Smooth muscle cell (in vitro differentiated cells): ENCODE measurements around the gene TMEM63C. TPM values are rescaled to one million over a fixed set of nuclear protein-coding genes. Genes with fewer than 3 reads are reported as not detected.
"Not testable (repeated sequence)": the region's sequence is repeated elsewhere in the genome, so short reads cannot be mapped to it uniquely, and the experiment has no call there.

Experiments used
- DNase-seq: peaks from one replicate; lab custom pipeline; 2025; ENCODE audit not compliant: unreplicated experiment; lab: John Stamatoyannopoulos, UW
- H2AFZ ChIP-seq: fragments of 200-600 bp; sonication (generic); 2 replicates; pipeline ENCODE4 v1.6.0; 2016; ENCODE audit warnings: antibody characterized with exemption, low read depth, mild to moderate bottlenecking
- H3F3A ChIP-seq: fragments of 200-600 bp; sonication (generic); 2 replicates; pipeline ENCODE4 v1.6.0; 2017; ENCODE audit warnings: antibody characterized with exemption, low read depth
- H3K27ac ChIP-seq: fragments of 200-600 bp; sonication (generic); 2 replicates; pipeline ENCODE4 v1.5.1; 2016; ENCODE audit warnings: low read depth, mild to moderate bottlenecking
- H3K27me3 ChIP-seq: fragments of 200-600 bp; sonication (generic); 2 replicates; pipeline ENCODE4 v1.6.1; 2016; ENCODE audit warnings: low read depth, mild to moderate bottlenecking
- H3K36me3 ChIP-seq: fragments of 200-600 bp; sonication (generic); 2 replicates; pipeline ENCODE4 v1.5.1; 2016; ENCODE audit warnings: low read depth
- H3K4me1 ChIP-seq: fragments of 200-600 bp; sonication (generic); 2 replicates; pipeline ENCODE4 v1.5.1; 2016; ENCODE audit warnings: low read depth
- H3K4me2 ChIP-seq: fragments of 200-600 bp; sonication (generic); 2 replicates; pipeline ENCODE4 v1.6.0; 2016; ENCODE audit warnings: mild to moderate bottlenecking
- H3K4me3 ChIP-seq: fragments of 200-600 bp; sonication (generic); 2 replicates; pipeline ENCODE4 v1.5.1; 2016; ENCODE audit warnings: mild to moderate bottlenecking
- H3K79me2 ChIP-seq: fragments of 200-600 bp; sonication (generic); 2 replicates; pipeline ENCODE4 v1.6.0; 2016; ENCODE audit warnings: low read depth, mild to moderate bottlenecking
- H3K9ac ChIP-seq: fragments of 200-600 bp; sonication (generic); 2 replicates; pipeline ENCODE4 v1.6.0; 2016; ENCODE audit warnings: low read depth
- H3K9me3 ChIP-seq: fragments of 200-600 bp; sonication (generic); replicated peaks from 2 replicates; pipeline ENCODE4 v1.5.1; 2016; ENCODE audit warnings: low read depth
- H4K20me1 ChIP-seq: fragments of 200-600 bp; sonication (generic); 2 replicates; pipeline ENCODE4 v1.6.0; 2016; ENCODE audit warnings: low read depth
- CTCF ChIP-seq: fragments of 200-600 bp; sonication (generic); IDR thresholded peaks from 2 replicates; pipeline ENCODE4 v1.5.1; 2017; ENCODE audit warnings: borderline replicate concordance, mild to moderate bottlenecking, antibody characterized with exemption; ENCODE audit not compliant: insufficient read depth, poor library complexity, severe bottlenecking
- whole genome bisulfite sequencing: methylation state at CpG from one replicate; pipeline ENCODE4 v1.1.7; 2016; ENCODE audit warnings: low lambda C conversion rate; 5-methylcytosine and 5-hydroxymethylcytosine counted together
- polyA plus RNA-seq: library from polyadenylated mRNA; unstranded; fragments of >200 nt; fragmentation: Nextera tagmentation; extraction: Ambion mirVana; gene quantifications from 2 replicates; pipeline ENCODE4 v1.2.1, GENCODE V29; 2016
- total RNA-seq: library from RNA; depleted of rRNA; stranded (reverse); fragments of >200 nt; gene quantifications from 2 replicates; pipeline ENCODE4 v1.2.3, GENCODE V29; 2014

TMEM63C gene
- total and polyA plus RNA-seq, 2 experiments from 2014 or later = 4.3 to 7.7 TPM

- Histone ChIP-seq H3K36me3 (no peaks in the 10 kb centered on the region), H3K4me1 (no peaks in the 10 kb centered on the region), H3K27me3 (no peaks in the 10 kb centered on the region), H3K79me2 (no peaks in the 10 kb centered on the region), H3K27ac (no peak overlapping the region), H2AFZ (no peak overlapping the region), H3K9ac (no peak overlapping the region), H3K9me3 (no peaks in the 10 kb centered on the region), H3K4me3 (no peak overlapping the region), H3F3A (no peaks in the 10 kb centered on the region), H4K20me1 (no peaks in the 10 kb centered on the region), H3K4me2 (no peak overlapping the region)
- no peak for DNase-seq
- no peak for TF ChIP-seq CTCF
- WGBS = 98% methylated on average over 14 of the region's 14 CpGs
Observed at GRCh38 chr14:77278461-77279230, 97.0 kb downstream of the TMEM63C start.

GRCh38 chr14:77279719-77280118 is 98.1 kb downstream of the TMEM63C start:
- H3K79me2 ChIP-seq = no peaks in the 10 kb centered on the region
- no peak overlapping the region for H3K4me3 ChIP-seq
- no peak overlapping the region for H3K27ac ChIP-seq
- H3K27me3 ChIP-seq = no peaks in the 10 kb centered on the region
- no peak overlapping the region for H3K9ac ChIP-seq
- H3K36me3 ChIP-seq = no peaks in the 10 kb centered on the region
- H3F3A ChIP-seq = no peaks in the 10 kb centered on the region
- TF ChIP-seq CTCF = no peak
- H3K4me2 ChIP-seq = no peak overlapping the region
- no peak for DNase-seq
- H4K20me1 ChIP-seq = no peaks in the 10 kb centered on the region
- 97% methylated on average over 13 of the region's 13 CpGs for WGBS
- no peaks in the 10 kb centered on the region for H3K4me1 ChIP-seq
- no peaks in the 10 kb centered on the region for H3K9me3 ChIP-seq
- no peak overlapping the region for H2AFZ ChIP-seq

- H2AFZ ChIP-seq, H4K20me1 ChIP-seq, H3K27me3 ChIP-seq, DNase-seq, H3K4me3 ChIP-seq, H3K4me2 ChIP-seq, H3K36me3 ChIP-seq, H3K4me1 ChIP-seq, H3K79me2 ChIP-seq, H3K9me3 ChIP-seq, H3K9ac ChIP-seq, H3K27ac ChIP-seq, H3F3A ChIP-seq: not testable (repeated sequence)
- 98% methylated on average over 4 of the region's 4 CpGs for WGBS
Observed at GRCh38 chr14:77280921-77281320, 99.3 kb downstream of the TMEM63C start.

- no peak overlapping the region for H3K4me2 ChIP-seq
- H3K4me1 ChIP-seq = no peaks in the 10 kb centered on the region
- DNase-seq = no peak
- no peaks in the 10 kb centered on the region for H3F3A ChIP-seq
- H3K9me3 ChIP-seq = no peaks in the 10 kb centered on the region
- no peak overlapping the region for H3K9ac ChIP-seq
- H4K20me1 ChIP-seq = no peaks in the 10 kb centered on the region
- H2AFZ ChIP-seq = no peak overlapping the region
- H3K27ac ChIP-seq = no peak overlapping the region
- H3K36me3 ChIP-seq = peaks cover 8% of the 10 kb centered on the region
- H3K27me3 ChIP-seq = no peaks in the 10 kb centered on the region
- 96% methylated on average over 6 of the region's 6 CpGs for WGBS
- TF ChIP-seq CTCF = no peak
- H3K79me2 ChIP-seq = no peaks in the 10 kb centered on the region
- no peak overlapping the region for H3K4me3 ChIP-seq
Observed at GRCh38 chr14:77281852-77282410, 100.3 kb downstream of the TMEM63C start.
